NCI-H2029 (cell line): Measurements from ENCODE around the gene FBXL7.

Source experiments
- DNase-seq: peaks from one replicate; lab custom pipeline; 2025; lab: John Stamatoyannopoulos, UW

Gene FBXL7

DNA sequence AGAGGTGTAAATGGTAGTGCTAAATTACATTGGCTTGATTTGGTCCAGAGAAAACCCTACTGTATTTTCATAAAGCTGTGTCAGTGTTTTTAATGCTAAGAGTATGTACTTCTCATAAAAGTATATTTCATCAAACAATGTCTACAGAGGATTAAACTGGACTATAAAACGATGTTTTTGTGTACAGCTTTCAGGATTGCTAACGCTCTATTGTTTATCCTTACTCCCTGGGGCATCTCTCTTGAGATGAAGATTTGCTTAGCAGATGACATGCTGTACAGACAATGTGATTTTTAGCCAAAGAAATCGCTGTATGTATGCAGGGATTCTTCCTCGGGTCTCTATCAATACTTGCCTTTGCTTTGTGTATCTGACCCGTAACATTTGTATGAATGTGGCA is 216.0 kb downstream of the FBXL7 start:
- DNase-seq, result no peak

DNA sequence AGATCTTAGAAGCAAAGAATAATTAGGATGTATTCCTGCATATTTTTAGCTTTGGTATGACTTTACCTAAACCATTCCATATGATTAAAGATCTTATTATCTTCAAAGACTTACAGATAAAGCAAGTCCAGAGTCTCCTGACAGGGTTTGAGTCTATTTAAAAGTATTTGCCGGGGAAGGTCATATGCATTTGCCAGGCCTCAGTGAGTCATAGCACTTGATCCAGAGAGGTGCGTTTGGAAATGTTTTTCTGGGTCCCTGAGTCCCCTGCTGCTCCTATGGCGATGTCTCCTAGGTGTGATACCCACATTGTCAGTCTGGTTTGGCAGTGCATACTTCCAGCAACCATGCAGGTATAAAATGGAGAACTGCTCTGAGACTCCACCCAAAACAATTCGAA is 217.0 kb downstream of the FBXL7 start:
- DNase-seq, result no peak

DNA sequence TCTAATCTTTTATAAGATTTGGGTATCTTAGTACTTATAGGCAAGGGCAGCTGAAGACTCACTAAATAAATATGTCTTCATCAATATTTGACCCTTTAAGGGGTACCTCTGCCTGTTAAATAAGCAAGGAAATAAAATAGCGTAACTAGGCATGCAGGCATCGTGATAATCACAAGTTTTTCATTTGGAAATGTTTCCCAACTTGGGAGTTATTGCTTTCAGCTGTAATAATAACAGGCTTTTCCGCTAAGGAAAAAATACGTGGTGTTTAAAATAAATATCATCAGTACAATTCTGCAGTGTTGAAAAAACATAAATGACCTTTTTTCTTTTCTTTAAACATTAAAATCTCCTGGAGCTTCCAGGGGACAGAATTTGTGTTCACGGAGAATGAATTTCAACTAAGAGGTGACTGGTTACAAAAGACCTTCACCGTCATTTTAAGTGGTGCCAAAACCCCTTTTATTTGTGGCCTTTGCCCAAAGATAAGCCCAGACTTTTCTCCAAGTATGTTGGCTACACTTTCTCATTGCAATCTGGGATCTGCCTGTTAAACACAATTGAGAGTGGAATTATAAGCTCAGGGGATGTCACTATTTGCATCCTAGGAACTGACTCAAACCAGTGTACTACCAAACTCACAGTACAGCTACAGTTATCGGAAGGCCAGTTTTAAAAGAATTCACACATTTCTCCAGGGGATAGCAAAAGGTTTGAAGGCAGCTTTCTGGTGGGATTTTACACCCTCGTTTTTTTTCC is 218.6 kb downstream of the FBXL7 start:
- DNase-seq, result no peak

DNA sequence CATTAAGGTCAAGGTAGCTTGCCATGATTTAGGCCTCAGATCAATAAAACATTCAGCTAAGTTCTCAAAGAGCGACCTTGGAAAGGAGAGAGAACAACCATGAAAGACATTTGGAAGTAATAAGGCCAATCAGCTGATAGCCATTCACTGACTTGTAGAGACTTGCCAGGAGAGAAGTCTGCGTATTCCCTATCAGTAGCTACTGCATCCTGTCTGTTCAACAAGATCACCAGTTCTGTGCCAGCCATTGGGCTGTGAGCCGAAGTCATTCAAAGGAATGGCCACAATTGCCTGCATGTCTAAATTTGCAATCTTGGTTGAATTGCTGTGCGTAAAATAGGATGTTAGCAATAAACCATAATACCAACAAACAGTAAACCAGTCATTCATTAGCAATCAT is 219.8 kb downstream of the FBXL7 start:
- DNase-seq, result no peak

DNA sequence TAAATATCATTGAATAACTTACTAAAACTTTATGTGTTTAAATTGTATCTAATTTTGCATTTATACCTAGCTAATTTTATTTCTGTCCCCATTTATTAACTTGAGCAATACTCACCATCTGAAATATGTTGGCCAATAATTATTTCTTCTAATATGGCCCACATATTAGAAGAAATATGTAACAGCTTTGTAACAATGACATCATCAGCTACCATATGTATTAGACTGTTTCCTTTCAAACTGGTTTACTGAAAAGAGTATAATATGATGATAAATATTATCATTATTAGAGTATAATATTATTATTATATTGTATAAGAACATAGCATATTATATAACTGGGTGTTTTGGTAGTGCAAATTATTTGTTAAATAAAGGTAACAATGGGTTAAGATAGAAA is 220.5 kb downstream of the FBXL7 start:
- no peak for DNase-seq

DNA sequence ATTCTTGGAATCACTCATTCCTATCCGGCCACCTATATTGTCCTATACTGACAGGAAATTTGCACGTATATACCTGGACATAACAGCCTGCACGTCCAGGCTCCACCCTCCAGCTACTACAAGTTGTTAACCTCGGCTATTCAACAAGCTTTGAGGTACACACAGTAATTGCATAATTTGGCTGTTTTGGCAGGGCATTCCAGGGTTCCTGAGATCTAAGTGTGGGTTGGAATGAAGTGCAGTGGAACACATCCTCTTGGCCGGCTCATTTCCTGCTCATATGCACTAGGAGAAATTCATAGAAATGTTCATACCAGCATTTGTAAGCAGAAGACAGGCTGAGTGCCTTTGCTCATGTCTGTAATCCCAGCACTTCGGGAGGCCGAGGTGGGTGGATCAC is 222.3 kb downstream of the FBXL7 start:
- no peak for DNase-seq

DNA sequence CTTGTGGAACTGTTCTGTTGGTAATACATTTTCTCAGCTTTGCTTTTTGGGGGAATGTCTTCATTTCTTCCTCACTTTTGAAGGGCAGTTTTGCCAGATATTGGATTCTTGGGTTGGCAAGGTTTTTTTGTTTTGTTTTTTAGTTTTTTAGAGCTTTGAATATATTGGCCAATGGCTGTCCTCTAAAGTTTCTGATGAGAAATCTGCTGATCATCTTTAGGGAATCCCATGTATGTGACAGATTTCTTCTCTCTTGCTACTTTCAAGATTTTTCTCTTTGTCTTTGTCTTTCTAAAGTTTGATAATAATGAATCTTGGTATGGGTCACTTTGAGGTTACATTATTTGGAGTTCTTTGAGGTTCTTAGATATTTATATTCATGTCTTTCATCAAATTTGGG is 227.4 kb downstream of the FBXL7 start:
- DNase-seq, result no peak

DNA sequence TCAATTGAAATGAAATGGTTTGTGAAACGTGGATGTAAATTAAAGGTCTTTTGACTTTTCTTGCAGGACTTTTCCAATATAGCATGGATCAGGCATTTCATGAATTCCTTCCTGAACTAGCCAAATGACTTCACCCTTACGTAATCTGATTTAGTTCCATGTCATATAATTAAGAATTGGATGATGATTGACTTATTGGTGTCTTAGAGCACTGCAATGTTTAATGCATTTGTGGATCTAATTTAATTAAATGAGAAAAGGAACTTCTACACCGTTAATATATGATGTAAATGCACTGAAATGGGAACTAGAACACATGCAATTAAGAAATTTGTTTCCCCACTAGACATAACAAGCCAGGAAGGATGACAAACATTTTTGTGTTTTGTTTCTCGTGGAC is 228.8 kb downstream of the FBXL7 start:
- DNase-seq, result no peak

DNA sequence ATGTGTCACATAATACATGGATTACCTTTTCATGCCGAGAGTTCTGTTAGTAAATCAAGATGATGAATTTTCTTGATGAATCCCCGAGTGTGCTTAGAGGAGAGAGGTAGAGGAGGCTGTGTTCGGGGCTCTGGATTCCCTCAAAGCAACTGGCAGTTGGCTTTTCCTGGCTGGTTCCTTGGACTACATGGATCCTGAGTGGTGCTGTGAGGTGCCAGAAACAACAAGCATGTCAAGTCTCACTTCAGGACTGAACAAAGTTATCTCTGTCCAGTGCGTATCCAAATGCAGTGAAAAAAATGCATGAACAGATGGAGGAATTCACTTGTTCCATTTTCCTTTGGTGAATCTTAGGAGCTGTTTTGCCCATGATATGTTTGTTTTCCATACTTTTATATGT is 231.7 kb downstream of the FBXL7 start:
- no peak for DNase-seq

DNA sequence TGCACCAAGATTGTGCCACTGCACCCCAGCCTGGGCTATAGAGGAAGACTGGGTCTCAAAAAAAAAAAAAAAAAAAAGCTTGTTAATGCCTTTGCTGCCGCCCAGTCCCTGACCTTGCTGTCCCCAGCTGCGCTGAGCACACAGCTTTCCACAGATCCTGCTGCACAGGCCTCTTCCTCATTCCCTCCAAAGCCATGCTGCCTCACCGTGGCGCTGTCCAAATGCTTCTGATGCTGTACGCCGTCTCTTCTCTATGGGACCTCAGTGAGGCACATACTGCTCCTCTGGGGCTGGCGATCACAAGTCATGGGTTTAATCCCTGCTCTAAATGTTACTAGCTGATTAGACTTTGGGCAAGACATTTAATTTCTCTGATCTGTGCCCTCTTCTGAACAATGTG is 234.1 kb downstream of the FBXL7 start:
- DNase-seq, result no peak

DNA sequence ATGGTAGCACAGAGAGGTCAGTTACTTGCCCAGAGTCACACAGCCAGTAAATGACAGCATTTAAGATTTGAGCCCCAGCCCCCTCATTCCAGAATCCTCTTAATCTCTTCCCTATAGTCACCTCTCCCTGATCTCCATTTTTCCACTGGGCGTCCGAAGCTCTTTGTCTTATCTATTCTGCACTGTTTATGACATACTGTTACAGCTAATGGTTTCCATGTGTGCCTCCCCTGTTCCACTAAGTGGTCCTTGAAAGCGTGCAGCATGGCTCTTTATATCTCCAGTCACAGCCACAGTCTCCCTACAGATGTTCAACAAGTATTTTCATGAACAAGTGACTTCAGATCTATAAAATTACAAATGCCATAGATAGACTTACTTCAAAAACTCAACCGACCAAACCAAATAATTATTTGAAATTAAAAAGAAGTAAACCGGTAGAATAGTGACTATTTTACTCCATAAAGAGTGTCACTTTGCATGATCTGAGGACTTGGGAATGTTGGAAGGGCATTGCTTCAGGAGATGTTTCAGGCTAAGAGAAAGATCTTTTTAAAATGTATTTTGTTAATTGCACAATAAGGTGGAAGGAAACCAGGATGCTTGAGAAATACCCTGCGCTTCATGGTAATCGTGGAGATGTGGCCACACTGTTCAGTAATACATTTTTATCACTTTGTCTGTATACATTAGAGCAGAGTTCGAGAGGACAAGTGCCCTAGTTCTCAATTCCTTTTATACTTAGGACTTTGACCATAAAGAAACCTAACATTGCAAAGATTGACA is 237.2 kb downstream of the FBXL7 start:
- DNase-seq, result no peak

DNA sequence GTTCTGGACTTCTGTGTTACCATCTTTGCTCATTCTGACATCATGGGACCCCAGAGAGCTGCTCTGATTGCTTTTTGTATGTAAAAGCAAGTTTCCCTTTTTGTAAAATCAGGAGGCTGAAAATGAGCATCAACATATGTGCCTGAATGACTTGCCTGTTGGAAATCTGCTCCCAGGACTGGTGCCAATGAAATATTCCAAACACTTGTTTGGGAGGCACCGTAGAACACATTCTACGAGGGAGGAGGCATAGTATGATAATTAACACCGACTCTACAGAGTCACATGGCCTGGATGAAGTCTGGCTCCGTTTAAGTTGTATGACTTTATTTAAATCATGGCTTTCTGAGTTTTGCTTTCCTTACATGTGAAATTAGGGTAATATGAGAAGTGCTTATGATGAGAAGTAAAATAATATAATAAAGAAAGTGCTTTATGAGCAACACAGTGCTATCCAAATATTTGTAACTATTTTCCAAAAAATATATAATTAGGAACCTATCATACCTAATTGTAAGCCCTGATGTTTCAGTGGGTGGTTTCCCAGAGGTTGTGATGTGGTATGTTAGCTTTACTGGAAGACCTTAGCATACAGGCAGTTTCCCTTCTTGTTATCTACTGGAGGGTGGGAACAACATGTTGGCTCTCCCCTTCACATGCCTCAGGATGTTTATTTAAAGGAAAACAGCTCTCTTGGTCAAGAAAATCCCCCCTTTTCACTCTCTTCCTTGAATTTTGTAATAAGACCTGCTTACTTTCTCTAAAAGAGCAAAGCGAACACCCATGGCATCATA is 238.1 kb downstream of the FBXL7 start:
- DNase-seq, result no peak

DNA sequence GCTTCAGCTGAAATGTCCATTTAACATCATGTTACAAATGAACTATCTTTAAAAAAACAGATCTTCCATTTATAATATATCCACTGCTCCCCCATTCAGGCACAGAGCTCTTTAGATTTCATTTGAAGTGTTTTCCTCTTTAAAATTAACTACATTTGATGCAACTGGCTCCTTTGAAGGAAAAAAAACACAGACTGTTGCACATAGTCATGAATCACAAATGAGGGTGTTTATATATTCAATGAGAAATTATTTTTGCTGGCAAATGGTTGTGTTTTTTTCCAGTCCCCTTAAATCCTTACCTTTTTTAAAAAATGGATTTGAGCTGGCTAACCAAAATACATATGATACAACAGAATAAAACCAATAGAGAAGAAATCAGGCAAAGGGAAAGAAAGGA is 240.4 kb downstream of the FBXL7 start:
- DNase-seq, result no peak

DNA sequence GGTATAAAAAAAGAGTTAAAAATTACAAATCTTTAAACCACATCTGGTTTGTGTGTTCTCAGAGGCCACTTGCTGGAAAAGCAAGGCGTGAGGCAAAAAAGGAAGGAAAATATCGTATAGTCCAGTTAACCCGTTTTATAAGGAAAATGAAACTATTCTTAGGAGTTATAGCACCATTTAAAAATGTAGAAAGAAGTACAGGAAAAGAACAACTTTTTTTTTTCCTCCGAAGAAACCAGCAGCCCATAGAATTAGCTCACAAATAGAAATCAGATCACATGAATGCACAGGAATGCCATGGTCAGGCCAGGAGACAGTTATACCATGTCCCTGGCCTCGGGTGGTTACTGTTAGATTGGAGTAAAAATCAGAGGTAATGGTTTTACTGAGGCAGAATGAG is 241.6 kb downstream of the FBXL7 start:
- no peak for DNase-seq

DNA sequence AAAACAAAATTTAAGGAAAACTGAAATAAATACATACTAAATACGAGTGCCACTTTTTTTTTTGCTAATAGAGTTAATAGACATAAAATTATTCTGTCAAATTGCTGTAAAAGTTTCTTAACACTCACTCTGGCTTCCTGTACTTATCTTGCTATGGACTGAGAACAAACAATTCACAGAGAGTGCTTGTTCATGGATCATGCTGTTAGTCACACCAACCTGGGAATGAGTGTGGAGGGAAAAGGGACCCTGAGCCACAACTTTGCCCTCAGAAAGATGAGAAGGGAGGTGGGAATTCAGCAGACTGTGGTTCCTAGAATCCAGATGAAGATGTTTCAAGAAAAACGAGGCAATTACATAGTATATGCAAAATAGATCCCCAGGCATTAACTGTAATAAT is 246.9 kb downstream of the FBXL7 start:
- no peak for DNase-seq

DNA sequence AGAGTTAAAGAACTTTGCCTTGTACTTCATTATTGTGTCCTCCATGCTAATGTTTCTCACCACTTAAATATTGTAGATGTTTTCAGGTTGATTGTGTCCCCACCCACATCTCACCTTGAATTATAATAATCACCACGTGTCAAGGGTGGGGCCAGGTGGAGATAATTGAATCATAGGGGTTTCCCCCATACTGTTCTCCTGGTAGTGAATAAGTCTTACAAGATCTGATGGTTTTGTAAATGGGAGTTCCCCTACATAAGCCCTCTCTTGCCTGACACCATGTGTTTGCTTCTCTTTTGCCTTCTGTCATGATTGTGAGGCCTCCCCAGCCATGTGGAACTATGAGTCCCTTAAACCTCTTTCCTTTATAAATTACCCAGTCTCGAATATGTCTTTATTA is 248.3 kb downstream of the FBXL7 start:
- no peak for DNase-seq

DNA sequence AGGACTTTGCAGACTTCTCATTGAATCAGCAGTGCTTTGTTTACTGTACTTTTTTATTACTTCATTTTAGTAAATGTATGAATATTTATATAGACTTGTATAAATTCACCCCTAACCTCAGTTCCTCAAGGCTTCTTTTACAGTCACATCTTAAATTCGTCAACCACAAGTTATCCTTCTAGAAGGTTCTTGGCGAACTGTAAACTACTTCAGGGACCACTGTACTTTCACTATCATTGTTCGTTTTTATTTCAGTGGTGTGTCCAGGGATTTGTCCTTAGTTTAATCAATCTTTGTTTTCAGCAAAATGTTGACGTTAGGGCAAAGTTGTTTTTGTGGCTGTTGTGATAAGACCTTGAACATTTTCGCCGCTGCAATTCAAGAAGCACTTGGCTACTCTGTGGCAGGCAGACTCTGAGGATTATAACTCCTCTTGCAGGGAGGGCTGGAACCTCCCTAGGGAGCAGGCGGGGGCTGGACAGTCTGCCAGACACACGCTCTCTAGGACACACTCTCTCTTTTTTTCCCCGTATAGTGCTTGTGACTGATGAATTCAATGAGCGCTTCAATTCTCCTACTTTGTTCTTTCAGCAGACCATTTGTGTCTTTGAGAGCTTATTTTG is 252.8 kb downstream of the FBXL7 start:
- DNase-seq, result no peak

DNA sequence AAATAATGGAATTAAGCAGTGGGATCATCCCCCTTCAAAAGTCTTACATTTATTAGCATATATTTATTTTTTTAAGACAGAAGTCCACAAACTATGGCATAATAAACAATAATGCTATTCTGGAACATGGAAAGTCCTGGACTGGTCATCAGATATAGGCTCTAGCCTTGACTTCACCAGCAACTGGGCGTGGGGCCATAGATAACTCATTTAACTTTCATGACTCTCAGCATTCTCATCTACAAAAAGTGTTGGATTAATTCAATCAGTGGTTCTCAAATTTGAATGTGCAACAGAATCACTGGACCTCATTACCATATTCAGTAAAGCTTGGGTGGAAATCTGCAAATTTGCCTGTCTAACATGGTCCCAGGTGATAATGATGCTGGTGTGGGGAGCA is 253.8 kb downstream of the FBXL7 start:
- no peak for DNase-seq

DNA sequence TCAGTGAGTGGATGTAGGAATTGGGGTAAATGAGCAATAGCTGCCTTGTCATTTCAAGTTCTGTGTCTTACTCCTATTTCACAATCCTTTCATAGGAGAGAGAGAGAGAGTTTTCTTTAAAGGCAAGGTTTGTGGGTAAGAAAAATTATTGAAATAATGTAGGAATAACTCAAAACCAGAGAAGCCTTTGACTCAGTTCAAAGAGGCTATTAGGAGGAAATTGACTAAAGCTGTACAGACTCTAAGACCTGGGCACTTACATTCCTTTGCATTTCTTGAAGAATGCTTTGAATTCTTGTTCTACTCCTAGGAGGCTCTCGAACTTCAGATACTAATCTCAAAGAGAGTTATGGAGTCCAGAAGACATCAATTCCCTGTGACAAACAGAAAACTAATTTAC is 257.1 kb downstream of the FBXL7 start:
- DNase-seq, result no peak

DNA sequence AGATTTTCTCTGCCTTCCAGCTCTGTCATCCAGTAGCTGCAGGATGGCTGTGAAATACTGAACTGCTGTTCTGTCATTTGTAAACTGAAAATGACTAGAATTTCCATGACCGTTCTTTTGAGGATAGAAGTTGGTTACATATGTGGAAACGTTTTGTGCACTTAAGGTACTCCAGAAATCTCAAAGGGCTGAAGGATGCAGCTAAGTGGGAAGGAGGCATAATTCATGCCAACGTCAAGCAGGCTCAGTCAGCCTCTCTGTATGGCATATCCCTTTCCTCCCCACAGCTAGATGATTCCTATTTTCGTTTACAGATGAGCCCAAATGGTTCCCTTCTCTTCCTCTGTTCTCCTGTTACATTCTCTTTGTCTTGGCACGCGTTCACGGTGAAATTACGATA is 257.6 kb downstream of the FBXL7 start:
- DNase-seq, result no peak

DNA sequence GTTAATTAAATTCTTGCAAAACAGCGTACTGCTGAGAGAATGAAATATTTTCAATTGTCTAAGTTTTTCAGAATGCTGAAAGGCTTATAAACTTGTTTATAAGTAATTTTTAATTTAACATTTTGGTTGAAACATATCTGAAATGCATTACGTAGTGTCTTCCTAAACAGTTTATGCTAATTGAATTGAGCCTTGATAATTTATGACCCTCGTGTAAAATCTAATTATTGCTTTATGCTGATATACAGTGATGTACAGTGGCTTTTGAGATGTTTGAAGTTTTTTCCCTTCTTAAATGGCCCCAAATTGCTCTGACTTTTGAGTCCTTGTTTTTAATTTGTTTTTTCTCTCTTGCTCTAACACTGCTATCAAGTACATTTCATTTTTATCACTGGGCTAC is 262.7 kb downstream of the FBXL7 start:
- DNase-seq, result no peak

DNA sequence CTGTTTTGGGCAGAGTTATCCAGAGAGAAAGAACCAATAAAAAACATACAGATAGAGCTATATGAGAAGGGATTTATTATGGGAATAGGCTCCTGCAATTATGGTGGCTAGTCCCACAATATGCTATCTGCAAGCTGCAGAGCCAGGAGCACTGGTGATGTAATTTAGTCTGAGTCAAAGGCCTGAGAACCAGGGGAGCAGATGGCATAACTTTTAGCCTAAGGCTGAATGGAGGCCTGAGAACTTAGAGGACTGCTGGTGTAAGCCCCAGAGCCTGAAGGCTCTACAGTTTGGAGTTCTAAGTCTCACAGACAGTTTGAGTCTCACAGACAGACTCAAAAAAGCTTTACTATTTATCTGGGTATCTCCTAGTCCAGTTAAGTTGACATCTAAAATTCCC is 263.8 kb downstream of the FBXL7 start:
- no peak for DNase-seq

DNA sequence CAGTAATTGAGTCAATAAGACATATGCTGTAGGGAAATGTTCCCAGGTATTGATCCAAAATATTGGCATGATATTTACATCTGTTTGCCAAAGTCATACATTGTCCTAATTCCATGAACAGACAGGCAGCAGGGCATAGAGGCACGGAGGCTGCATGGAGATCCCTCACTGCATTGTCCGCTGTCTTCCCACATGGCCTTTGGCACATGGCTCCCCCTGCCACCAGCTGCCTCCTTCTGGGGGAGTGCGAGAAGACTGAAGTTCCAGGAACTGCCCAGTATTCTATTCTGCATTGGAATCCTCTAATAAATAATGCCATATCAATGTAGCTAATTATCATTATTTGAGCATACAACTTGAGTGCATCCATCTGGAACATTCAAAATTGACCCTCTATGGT is 269.0 kb downstream of the FBXL7 start:
- DNase-seq, result no peak
